Measurements from ENCODE around the gene ADCY1.

Gene ADCY1

GRCh38 chr7:45663965-45664633 is 89.9 kb downstream of the ADCY1 start:
- H3K4me3 ChIP-seq (ENCODE audit: low read depth, low read length) = no peak overlapping the region
- TF ChIP-seq, protein P1, sequence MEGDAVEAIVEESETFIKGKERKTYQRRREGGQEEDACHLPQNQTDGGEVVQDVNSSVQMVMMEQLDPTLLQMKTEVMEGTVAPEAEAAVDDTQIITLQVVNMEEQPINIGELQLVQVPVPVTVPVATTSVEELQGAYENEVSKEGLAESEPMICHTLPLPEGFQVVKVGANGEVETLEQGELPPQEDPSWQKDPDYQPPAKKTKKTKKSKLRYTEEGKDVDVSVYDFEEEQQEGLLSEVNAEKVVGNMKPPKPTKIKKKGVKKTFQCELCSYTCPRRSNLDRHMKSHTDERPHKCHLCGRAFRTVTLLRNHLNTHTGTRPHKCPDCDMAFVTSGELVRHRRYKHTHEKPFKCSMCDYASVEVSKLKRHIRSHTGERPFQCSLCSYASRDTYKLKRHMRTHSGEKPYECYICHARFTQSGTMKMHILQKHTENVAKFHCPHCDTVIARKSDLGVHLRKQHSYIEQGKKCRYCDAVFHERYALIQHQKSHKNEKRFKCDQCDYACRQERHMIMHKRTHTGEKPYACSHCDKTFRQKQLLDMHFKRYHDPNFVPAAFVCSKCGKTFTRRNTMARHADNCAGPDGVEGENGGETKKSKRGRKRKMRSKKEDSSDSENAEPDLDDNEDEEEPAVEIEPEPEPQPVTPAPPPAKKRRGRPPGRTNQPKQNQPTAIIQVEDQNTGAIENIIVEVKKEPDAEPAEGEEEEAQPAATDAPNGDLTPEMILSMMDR (IDR thresholded peaks at IDR 0.05; ENCODE audit: low read depth, low read length) = no peak

- no peak overlapping the region for H3K4me3 ChIP-seq (ENCODE audit: low read depth, low read length)
- TF ChIP-seq, protein P1 (IDR thresholded peaks at IDR 0.05; ENCODE audit: low read depth, low read length) = no peak
Observed at GRCh38 chr7:45665172-45665571, 91.0 kb downstream of the ADCY1 start.

- TF ChIP-seq, protein P1 (IDR thresholded peaks at IDR 0.05; ENCODE audit: low read depth, low read length) = no peak
- no peak overlapping the region for H3K4me3 ChIP-seq (ENCODE audit: low read depth, low read length)
Observed at GRCh38 chr7:45670227-45670626, 96.1 kb downstream of the ADCY1 start.

DNA sequence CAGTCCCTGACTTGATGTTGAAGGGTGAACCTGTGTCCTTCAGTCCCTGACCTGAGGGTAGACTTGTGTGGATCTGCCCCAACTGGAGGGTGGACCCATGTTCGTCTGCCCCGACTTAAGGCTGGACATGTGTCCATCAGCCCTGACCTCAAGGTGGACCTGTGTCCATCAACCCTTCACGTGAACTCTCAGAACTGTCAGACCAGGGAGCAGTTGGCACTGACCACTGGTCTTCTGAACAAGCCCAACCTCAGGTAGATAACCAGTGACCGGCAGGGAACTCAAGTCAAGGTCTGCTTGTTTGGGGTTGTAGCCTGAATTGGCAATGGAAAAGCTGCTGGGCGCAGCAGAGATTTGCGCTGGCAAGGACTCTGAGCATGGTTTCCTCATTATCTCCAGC is 96.5 kb downstream of the ADCY1 start:
- TF ChIP-seq, protein P1 (IDR thresholded peaks at IDR 0.05; ENCODE audit: low read depth, low read length) = no peak
- H3K4me3 ChIP-seq (ENCODE audit: low read depth, low read length) = no peak overlapping the region

DNA sequence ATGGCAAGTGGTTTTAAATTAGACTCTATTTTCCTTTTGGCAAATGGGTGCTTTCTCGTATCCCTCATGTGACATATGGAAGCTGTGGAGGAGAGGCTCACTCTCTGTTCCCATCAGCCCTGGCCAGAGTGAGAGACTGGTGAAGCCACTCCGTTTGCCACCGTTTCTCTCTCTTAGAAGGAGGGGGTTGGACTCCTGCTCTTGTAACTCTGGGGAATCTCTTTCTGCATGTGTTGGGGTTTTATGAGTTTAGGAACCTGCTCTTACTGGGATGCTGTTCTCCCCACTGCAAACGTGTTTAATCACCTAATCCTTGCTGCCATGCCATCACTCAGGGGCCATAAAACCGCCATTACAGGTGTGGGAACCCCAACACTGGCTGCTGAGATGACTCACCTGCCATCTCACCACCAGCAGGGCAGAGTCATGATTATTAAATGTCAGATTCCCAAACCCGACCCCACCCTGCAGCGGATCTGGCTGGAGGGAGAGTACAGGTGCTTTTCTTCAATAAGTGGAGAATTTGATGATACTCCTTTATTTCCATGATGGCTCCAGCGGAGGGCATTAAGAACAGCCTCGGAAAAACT is 103.2 kb downstream of the ADCY1 start:
- TF ChIP-seq, protein P1 (IDR thresholded peaks at IDR 0.05; ENCODE audit: low read depth, low read length) = no peak
- H3K4me3 ChIP-seq (ENCODE audit: low read depth, low read length) = no peak overlapping the region

DNA sequence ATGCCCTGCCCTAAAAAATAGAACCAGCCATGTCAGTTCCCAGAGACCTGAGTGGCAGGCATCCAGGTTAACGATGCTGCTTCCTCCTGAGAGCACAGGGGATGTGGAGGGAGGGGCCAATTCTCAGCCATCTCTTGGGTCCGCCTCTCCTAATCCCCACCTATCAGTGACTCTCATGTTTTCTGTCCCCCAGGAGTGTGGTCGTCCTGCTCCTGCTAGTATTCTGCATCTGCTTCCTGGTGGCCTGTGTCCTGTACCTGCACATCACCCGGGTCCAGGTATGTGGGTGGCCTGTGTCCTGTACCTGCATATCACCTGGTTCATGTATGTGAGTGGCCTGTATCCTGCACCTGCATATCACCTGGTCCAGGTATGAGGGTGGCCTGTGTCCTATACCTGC is 105.3 kb downstream of the ADCY1 start:
- TF ChIP-seq, protein P1 (IDR thresholded peaks at IDR 0.05; ENCODE audit: low read depth, low read length) = no peak
- no peak overlapping the region for H3K4me3 ChIP-seq (ENCODE audit: low read depth, low read length)

DNA sequence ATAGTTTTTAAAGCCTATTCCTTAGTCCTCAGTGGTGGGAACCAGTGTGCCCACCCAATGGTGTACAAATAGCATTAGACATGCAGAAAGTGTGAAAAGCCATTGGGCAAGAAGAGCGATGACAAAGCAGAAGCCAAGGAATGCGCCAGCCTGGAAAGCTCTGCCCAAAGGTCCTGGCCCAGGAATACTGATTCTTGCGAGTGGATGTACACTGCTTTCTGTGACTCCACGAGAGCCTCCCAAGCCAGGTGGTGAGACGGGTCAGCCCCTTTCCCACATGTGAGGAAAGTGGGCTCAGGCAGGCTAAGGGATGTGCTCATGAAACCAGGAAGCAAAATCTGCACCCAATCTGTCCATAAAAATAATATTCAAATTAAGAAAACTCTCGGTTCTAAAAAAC is 106.6 kb downstream of the ADCY1 start:
- TF ChIP-seq, protein P1 (IDR thresholded peaks at IDR 0.05; ENCODE audit: low read depth, low read length) = no peak
- H3K4me3 ChIP-seq (ENCODE audit: low read depth, low read length) = no peak overlapping the region
